ENCODE measurements around the gene CELF2.

- TF ChIP-seq GABPA (tag; conservative IDR thresholded peaks at IDR 0.05; ENCODE audit: low read depth) (no peak), SAFB (IDR thresholded peaks at IDR 0.05; ENCODE audit: borderline replicate concordance, low read depth, low read length) (no peak), BCL6 (CRISPR knock-in tag; IDR thresholded peaks at IDR 0.05) (no peak), PCBP1 (IDR thresholded peaks at IDR 0.05; ENCODE audit: low read depth, low read length, poor library complexity, severe bottlenecking) (no peak)
Observed at GRCh38 chr10:11125004-11125403, 107.3 kb downstream of the CELF2 start.

Measured in K562 (cell line).